HCT116 (cell line): Measurements from ENCODE around the gene IZUMO1. TPM values are rescaled to one million over a fixed set of nuclear protein-coding genes. Genes with fewer than 3 reads are reported as not detected.

ENCODE experiments used
- ATAC-seq: fragments of 200-7000 bp; cut with Tn5 transposase; 2 replicates; pipeline ENCODE4 v1.9.1; 2020; ENCODE audit warnings: mild to moderate bottlenecking, moderate library complexity
- BruUV-seq: library from RNA; stranded (reverse); fragments of 400-500 nt; replicated peaks from 2 replicates; lab custom pipeline; 2021; lab: Mats Ljungman, UMichigan
- CTCF ChIA-PET: fragments of 300-600 bp; sonication (Branson Sonifier 250); formaldehyde crosslinking; loops from one replicate; lab custom pipeline; 2021; ENCODE audit warnings: antibody characterized with exemption; lab: Charles Lee
- POLR2A ChIA-PET: fragments of 300-600, 350-600 bp; sonication (Branson Sonifier 250); formaldehyde crosslinking; loops from one replicate; lab custom pipeline; 2021; ENCODE audit warnings: antibody characterized with exemption; lab: Charles Lee
- RAD21 ChIA-PET, 2 experiments: fragments of 300-600 bp; sonication (Branson Sonifier 250); formaldehyde crosslinking; loops; one replicate each; lab custom pipeline; 2023; ENCODE audit warnings: low total read pairs in 2 of 2; ENCODE audit not compliant: uncharacterized antibody in 2 of 2, unreplicated experiment in 2 of 2, low non-redundant PET in 1 of 2; lab: Charles Lee
- DNase-seq: peaks from one replicate; pipeline ENCODE4 v3.0.0-alpha.2; 2010; ENCODE audit warnings: low read depth, low spot score
- H2AFZ ChIP-seq: fragments of 200-600 bp; shearing (Covaris generic), sonication (generic); 2 replicates; pipeline ENCODE4 v1.6.1; 2017; ENCODE audit warnings: low read depth, mixed run types, mixed read lengths, antibody characterized with exemption, low read length; ENCODE audit not compliant: poor library complexity, severe bottlenecking
- H3K27ac ChIP-seq: 2 replicates; pipeline ENCODE4 v1.5.1; 2012; ENCODE audit warnings: low read depth, low read length
- H3K27me3 ChIP-seq: fragments of 200-600 bp; sonication (generic); 2 replicates; pipeline ENCODE4 v1.6.1; 2016; ENCODE audit warnings: mixed run types, low read length, mixed read lengths; ENCODE audit not compliant: insufficient read depth
- H3K36me3 ChIP-seq, 2 experiments: fragments of 200-500 bp in 1 of 2; fragments of 200-600 bp in 1 of 2; sonication (Bioruptor generic) in 1 of 2; sonication (generic) in 1 of 2; 2 replicates each; pipeline versions ENCODE4 v1.5.1 to v1.6.1; 2014 to 2016; ENCODE audit warnings: low read length in 2 of 2, inconsistent platforms in 1 of 2, mixed read lengths in 1 of 2, mixed run types in 1 of 2; ENCODE audit not compliant: insufficient read depth in 2 of 2, control insufficient read depth in 1 of 2
- H3K4me1 ChIP-seq, 2 experiments: fragments of 200-600 bp in 1 of 2; sonication (generic) in 1 of 2; 2 replicates each; pipeline versions ENCODE4 v1.5.1 to v1.6.1; 2012 to 2017; ENCODE audit warnings: low read length in 2 of 2, inconsistent platforms in 1 of 2, mild to moderate bottlenecking in 1 of 2, mixed read lengths in 1 of 2, mixed run types in 1 of 2, moderate library complexity in 1 of 2; ENCODE audit not compliant: insufficient read depth in 2 of 2, control insufficient read depth in 1 of 2
- H3K4me2 ChIP-seq: fragments of 200-600 bp; sonication (generic); 2 replicates; pipeline ENCODE4 v1.6.1; 2017; ENCODE audit warnings: mixed run types, low read length, mixed read lengths
- H3K4me3 ChIP-seq, 2 experiments: fragments of 200-600 bp in 1 of 2; sonication (generic) in 1 of 2; replicated peaks in 1 of 2; 2 replicates each; pipeline ENCODE4 v1.5.1; 2011 to 2016; ENCODE audit warnings: low read length in 2 of 2, control low read depth in 1 of 2, low read depth in 1 of 2, mild to moderate bottlenecking in 1 of 2, mixed read lengths in 1 of 2, mixed run types in 1 of 2
- H3K79me2 ChIP-seq: fragments of 200-600 bp; sonication (generic); 2 replicates; pipeline ENCODE4 v1.6.1; 2017; ENCODE audit warnings: mild to moderate bottlenecking, mixed run types, low read length, moderate library complexity, mixed read lengths; ENCODE audit not compliant: insufficient read depth
- H3K9ac ChIP-seq: fragments of 200-600 bp; sonication (generic); 2 replicates; pipeline ENCODE4 v1.6.1; 2016; ENCODE audit warnings: low read length, mixed read lengths
- H3K9me2 ChIP-seq: fragments of 200-600 bp; sonication (generic), shearing (Covaris generic); 2 replicates; pipeline ENCODE4 v1.6.1; 2017; ENCODE audit warnings: mixed run types, mild to moderate bottlenecking, moderate library complexity; ENCODE audit not compliant: insufficient read depth
- H3K9me3 ChIP-seq, 2 experiments: fragments of 200-500 bp in 1 of 2; fragments of 200-600 bp in 1 of 2; sonication (Bioruptor generic) in 1 of 2; sonication (generic) in 1 of 2; 2 replicates each; pipeline ENCODE4 v1.6.1; 2014 to 2017; ENCODE audit warnings: low read length in 2 of 2, mixed read lengths in 2 of 2, inconsistent platforms in 1 of 2, low read depth in 1 of 2, mild to moderate bottlenecking in 1 of 2, mixed run types in 1 of 2, moderate library complexity in 1 of 2; ENCODE audit not compliant: control insufficient read depth in 1 of 2, insufficient read depth in 1 of 2
- H4K20me1 ChIP-seq: fragments of 200-600 bp; sonication (generic), shearing (Covaris generic); 2 replicates; pipeline ENCODE4 v1.6.1; 2017; ENCODE audit warnings: mixed run types, mild to moderate bottlenecking, moderate library complexity; ENCODE audit not compliant: insufficient read depth
- ATF3 ChIP-seq: IDR thresholded peaks from 2 replicates; pipeline ENCODE4 v1.6.1; 2012
- CBX3 ChIP-seq: IDR thresholded peaks from 2 replicates; pipeline ENCODE4 v1.6.1; 2012; ENCODE audit warnings: low read depth
- CEBPB ChIP-seq: IDR thresholded peaks from 2 replicates; pipeline ENCODE4 v1.6.1; 2012; ENCODE audit warnings: low read depth
- CTCF ChIP-seq, 3 experiments: fragments of 200-600 bp in 1 of 3; sonication (generic) in 1 of 3; IDR thresholded peaks in 2 of 3; conservative IDR thresholded peaks in 1 of 3; 2 replicates each; pipeline ENCODE4 v1.5.1; 2012 to 2017; ENCODE audit warnings: low read depth in 2 of 3, low read length in 2 of 3, antibody characterized with exemption in 1 of 3, borderline replicate concordance in 1 of 3, control low read depth in 1 of 3, mild to moderate bottlenecking in 1 of 3, mixed read lengths in 1 of 3, mixed run types in 1 of 3, moderate library complexity in 1 of 3; ENCODE audit not compliant: insufficient read depth in 1 of 3
- MAX ChIP-seq: IDR thresholded peaks from 2 replicates; pipeline ENCODE4 v1.6.1; 2012
- POLR2A ChIP-seq: IDR thresholded peaks from 2 replicates; pipeline ENCODE4 v1.7.0; 2011; ENCODE audit warnings: borderline replicate concordance; ENCODE audit not compliant: insufficient read depth, insufficient read length; ENCODE audit errors: extremely low read depth
- POLR2AphosphoS5 ChIP-seq: IDR thresholded peaks from 2 replicates; pipeline ENCODE4 v1.6.1; 2011; ENCODE audit warnings: mild to moderate bottlenecking, low read depth, low read length, moderate library complexity
- SIN3A ChIP-seq: IDR thresholded peaks from 2 replicates; pipeline ENCODE4 v1.6.1; 2012; ENCODE audit warnings: low read depth
- SP1 ChIP-seq: IDR thresholded peaks from 2 replicates; pipeline ENCODE4 v1.6.1; 2012; ENCODE audit warnings: low read depth
- TCF7L2 ChIP-seq: IDR thresholded peaks from 2 replicates; pipeline ENCODE4 v1.7.0; 2011; ENCODE audit warnings: borderline replicate concordance, inconsistent platforms; ENCODE audit not compliant: insufficient read depth, insufficient read length; ENCODE audit errors: extremely low read depth
- ZBTB33 ChIP-seq: IDR thresholded peaks from 2 replicates; pipeline ENCODE4 v1.6.1; 2011; ENCODE audit warnings: mild to moderate bottlenecking, low read length, moderate library complexity; ENCODE audit not compliant: insufficient replicate concordance; ENCODE audit errors: extremely low read depth
- ZFX ChIP-seq: fragments of 450-650 bp; IDR thresholded peaks from 2 replicates; pipeline ENCODE4 v1.6.1; 2017
- intact Hi-C: fragments of 100-400 bp; cut with micrococcal nuclease; formaldehyde crosslinking; loops from 2 replicates; pipeline ENCODE4 v1.10.0; 2022
- total RNA-seq: library from RNA; stranded (reverse); gene quantifications from one replicate; pipeline ENCODE4 v1.2.1, GENCODE V29; 2021; ENCODE audit not compliant: unreplicated experiment

Gene IZUMO1
- total RNA-seq, 1 experiment from 2014 or later, result 1.7 TPM

GRCh38 chr19:48755084-48755641 is 8.5 kb upstream of the IZUMO1 start, which contains the start of gene FGF21:
Gene FGF21, plus strand, starts transcription at chr19:48755524. Its CDS starts 713 bp downstream, at chr19:48756237.
- H3K9me2 ChIP-seq, result no peaks in the 10 kb centered on the region
- H3K27me3 ChIP-seq, result no peaks in the 10 kb centered on the region
- H3K9ac ChIP-seq, result no peak within 1 kb of the TSS
- ChIA-PET RAD21 (no interaction called here), POLR2A (interaction anchor here (1.3 kb wide), 1 partner anchor 110 kb away, joined by 3 read pairs; no protein-coding TSS in a partner anchor), CTCF (no interaction called here)
- H3K36me3 ChIP-seq, result peaks cover 1 to 11% of the 10 kb centered on the region in 2 experiments; a peak in 3 of 4 replicates
- peaks cover 22% of the 10 kb centered on the region for H3K79me2 ChIP-seq
- H3K4me3 ChIP-seq, result peak within 1 kb of the TSS in 1 of 2 experiments; percentile 5; a peak in 1 of 4 replicates
- 0 out of 2 replicates have a peak within 1 kb of the TSS, but pooled peaks have one; percentile 9 for H3K4me2 ChIP-seq
- peak; percentile 23; the same call in 1 of the 2 replicates for TF ChIP-seq POLR2AphosphoS5
- TF ChIP-seq CEBPB, result no peak
- H2AFZ ChIP-seq, result no peak within 1 kb of the TSS
- intact Hi-C loops, result no loop called here
- BruUV-seq, result no TSS peak
- DNase-seq (no peak), ATAC-seq (no peak)
- no peak within 1 kb of the TSS; the same call in 1 of the 2 replicates for H3K27ac ChIP-seq
- no peaks in the 10 kb centered on the region for H4K20me1 ChIP-seq
- H3K4me1 ChIP-seq, result peaks cover 25 to 35% of the 10 kb centered on the region in 2 experiments
- H3K9me3 ChIP-seq, result no peaks in the 10 kb centered on the region

GRCh38 chr19:48752496-48753365 is 6.0 kb upstream of the IZUMO1 start, which contains the start of gene FUT1:
Gene FUT1, minus strand, starts transcription at chr19:48752641. Its CDS starts 1,360 bp downstream, at chr19:48751281.
- Histone ChIP-seq H3K36me3 (peaks cover 14 to 27% of the 10 kb centered on the region in 2 experiments; a peak in 3 of 4 replicates), H3K27ac (peak within 1 kb of the TSS; percentile 84), H3K4me2 (peak within 1 kb of the TSS; percentile 88), H3K27me3 (no peaks in the 10 kb centered on the region), H4K20me1 (no peaks in the 10 kb centered on the region), H3K9me3 (no peaks in the 10 kb centered on the region), H3K79me2 (peaks cover 38% of the 10 kb centered on the region), H3K4me3 (peak within 1 kb of the TSS; percentile 78 to 95), H3K9me2 (no peaks in the 10 kb centered on the region), H3K9ac (peak within 1 kb of the TSS; percentile 85), H2AFZ (no peak within 1 kb of the TSS), H3K4me1 (peaks cover 25 to 35% of the 10 kb centered on the region in 2 experiments)
- ATAC-seq, result peak; percentile 87
- no TSS peak for BruUV-seq
- peak; percentile 89 for DNase-seq
- CTCF ChIA-PET, result no interaction called here
- intact Hi-C loops, result no loop called here
- RAD21 ChIA-PET, result no interaction called here
- POLR2A ChIA-PET, result interaction anchor here (0.6 to 1.5 kb wide), 2 partner anchors 14 to 19 kb away, joined by 4 read pairs; no protein-coding TSS in a partner anchor
- TF ChIP-seq POLR2A, result peak; percentile 13
- peak; percentile 50; the same call in 1 of the 2 replicates for TF ChIP-seq ZFX
- peak; percentile 97 for TF ChIP-seq SP1
- TF ChIP-seq SIN3A, result peak; percentile 87
- TF ChIP-seq CEBPB, result no peak
- TF ChIP-seq CTCF (IDR thresholded peaks at IDR 0.05 in 2 of 3, conservative IDR thresholded peaks at IDR 0.05 in 1 of 3; ENCODE audit: borderline replicate concordance in 1 of 3, insufficient read depth in 1 of 3, low read depth in 2 of 3, low read length in 2 of 3), result no peak; a peak in 2 of 6 replicates
- peak; percentile 84 for TF ChIP-seq MAX
- TF ChIP-seq CBX3, result peak; percentile 78; the same call in 1 of the 2 replicates
- TF ChIP-seq ZBTB33, result no peak
- no peak for TF ChIP-seq ATF3
- TF ChIP-seq TCF7L2, result peak; percentile 60
